Suprapubic skin (tissue), 4 donors: Measurements from ENCODE around the gene LARGE1. TPM values are rescaled to one million over a fixed set of nuclear protein-coding genes. Genes with fewer than 3 reads are reported as not detected.

ENCODE experiments used
- DNase-seq, 2 donors: peaks; one replicate each; pipeline ENCODE4 v3.0.0-alpha.2; 2019; ENCODE audit warnings: low spot score in 2 of 2
- H3K27ac ChIP-seq: fragments of 200-600 bp; sonication (generic); one replicate; pipeline ENCODE4 v1.5.1; 2019
- H3K27me3 ChIP-seq: fragments of 200-600 bp; sonication (generic); one replicate; pipeline ENCODE4 v1.5.1; 2019
- H3K36me3 ChIP-seq: fragments of 200-600 bp; sonication (generic); one replicate; pipeline ENCODE4 v1.5.1; 2019
- H3K4me1 ChIP-seq: fragments of 200-600 bp; sonication (generic); one replicate; pipeline ENCODE4 v1.5.1; 2019
- H3K4me3 ChIP-seq: fragments of 200-600 bp; sonication (generic); one replicate; pipeline ENCODE4 v1.5.1; 2019; ENCODE audit warnings: mild to moderate bottlenecking
- H3K9me3 ChIP-seq: fragments of 200-600 bp; sonication (generic); one replicate; pipeline ENCODE4 v1.5.1; 2019
- EP300 ChIP-seq: sonication (generic); formaldehyde crosslinking; IDR thresholded peaks from one replicate; pipeline ENCODE4 v1.6.1; 2017; ENCODE audit warnings: antibody characterized with exemption
- POLR2A ChIP-seq, 2 donors: fragments of 450-650 bp; IDR thresholded peaks; one replicate each; pipeline ENCODE4 v1.6.1; 2017; ENCODE audit warnings: antibody characterized with exemption in 2 of 2, mild to moderate bottlenecking in 2 of 2, moderate library complexity in 2 of 2
- POLR2AphosphoS5 ChIP-seq, 3 donors: sonication (generic); formaldehyde crosslinking; IDR thresholded peaks; one replicate each; pipeline ENCODE4 v1.6.1; 2017; ENCODE audit warnings: antibody characterized with exemption in 3 of 3
- WGBS: methylation state at CpG from one replicate; pipeline ENCODE4 v1.1.5; 2018; 5-methylcytosine and 5-hydroxymethylcytosine counted together
- total RNA-seq, 4 donors: library from RNA; depleted of rRNA; stranded (reverse); fragments of >200 nt; gene quantifications; one replicate each; pipeline ENCODE4 v1.1.0, GENCODE V29; 2016
- TF ChIP-seq, protein P1 (sequence below), 2 donors: fragments of 200-600 bp in 1 of 2; fragments of 450-650 bp in 1 of 2; sonication (generic) in 1 of 2; IDR thresholded peaks; one replicate each; pipeline ENCODE4 v1.5.1; 2016 to 2019; ENCODE audit warnings: antibody characterized with exemption in 2 of 2, mild to moderate bottlenecking in 1 of 2, moderate library complexity in 1 of 2

LARGE1 gene
- total RNA-seq, 4 donors from 2014 or later, result 12.1 to 41.6 (median 21.1) TPM

DNA sequence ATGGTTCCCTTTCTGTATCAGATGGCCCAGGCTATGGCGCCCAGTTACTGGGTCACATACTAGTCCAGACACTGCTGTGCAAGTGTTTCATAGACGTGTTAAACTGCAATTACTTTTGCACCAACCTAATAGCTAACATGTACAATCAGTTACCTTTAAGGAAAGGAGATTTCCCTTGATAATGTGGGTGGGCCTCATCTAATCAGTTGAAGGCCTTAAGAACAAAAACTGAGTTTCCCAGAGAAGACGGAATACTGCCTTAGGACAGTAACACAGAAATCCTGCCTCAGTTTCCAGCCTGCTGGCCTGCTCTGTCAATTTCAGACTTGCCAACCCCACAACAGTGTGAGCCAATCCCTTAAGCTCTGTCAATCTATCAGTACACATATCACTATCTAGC lies 632.2 kb downstream of the LARGE1 start:
- Histone ChIP-seq H3K27me3 (no peaks in the 10 kb centered on the region), H3K4me1 (no peaks in the 10 kb centered on the region), H3K4me3 (no peak overlapping the region), H3K9me3 (no peaks in the 10 kb centered on the region), H3K27ac (no peak overlapping the region), H3K36me3 (peaks cover 6% of the 10 kb centered on the region)
- DNase-seq, result no peak
- TF ChIP-seq EP300, result no peak
- TF ChIP-seq, protein P1, sequence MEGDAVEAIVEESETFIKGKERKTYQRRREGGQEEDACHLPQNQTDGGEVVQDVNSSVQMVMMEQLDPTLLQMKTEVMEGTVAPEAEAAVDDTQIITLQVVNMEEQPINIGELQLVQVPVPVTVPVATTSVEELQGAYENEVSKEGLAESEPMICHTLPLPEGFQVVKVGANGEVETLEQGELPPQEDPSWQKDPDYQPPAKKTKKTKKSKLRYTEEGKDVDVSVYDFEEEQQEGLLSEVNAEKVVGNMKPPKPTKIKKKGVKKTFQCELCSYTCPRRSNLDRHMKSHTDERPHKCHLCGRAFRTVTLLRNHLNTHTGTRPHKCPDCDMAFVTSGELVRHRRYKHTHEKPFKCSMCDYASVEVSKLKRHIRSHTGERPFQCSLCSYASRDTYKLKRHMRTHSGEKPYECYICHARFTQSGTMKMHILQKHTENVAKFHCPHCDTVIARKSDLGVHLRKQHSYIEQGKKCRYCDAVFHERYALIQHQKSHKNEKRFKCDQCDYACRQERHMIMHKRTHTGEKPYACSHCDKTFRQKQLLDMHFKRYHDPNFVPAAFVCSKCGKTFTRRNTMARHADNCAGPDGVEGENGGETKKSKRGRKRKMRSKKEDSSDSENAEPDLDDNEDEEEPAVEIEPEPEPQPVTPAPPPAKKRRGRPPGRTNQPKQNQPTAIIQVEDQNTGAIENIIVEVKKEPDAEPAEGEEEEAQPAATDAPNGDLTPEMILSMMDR (IDR thresholded peaks at IDR 0.05), result no peak
- TF ChIP-seq POLR2AphosphoS5 (IDR thresholded peaks at IDR 0.05), result no peak
- TF ChIP-seq POLR2A (IDR thresholded peaks at IDR 0.05), result no peak
- 90% methylated on average over 3 of the region's 3 CpGs for WGBS

DNA sequence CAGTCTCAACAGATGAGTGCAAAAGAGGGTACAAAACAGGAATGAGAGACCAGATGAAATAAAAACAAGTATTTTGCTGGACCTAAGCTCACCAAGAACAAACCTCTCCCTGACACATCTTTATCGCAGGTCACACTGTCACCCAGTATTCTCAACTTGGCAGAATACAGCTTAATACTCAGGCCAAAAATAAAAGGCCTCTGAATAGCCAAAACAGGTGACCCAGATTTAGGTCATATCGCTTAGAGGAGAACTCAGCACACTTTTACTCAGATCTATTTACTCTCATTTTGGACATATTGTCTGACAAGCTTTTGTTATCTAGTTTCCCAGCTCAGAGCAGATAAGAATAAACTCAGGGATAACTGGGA lies 645.2 kb downstream of the LARGE1 start:
- no peak for TF ChIP-seq POLR2A (IDR thresholded peaks at IDR 0.05)
- no peak for TF ChIP-seq POLR2AphosphoS5 (IDR thresholded peaks at IDR 0.05)
- TF ChIP-seq EP300, result no peak
- TF ChIP-seq, protein P1 (IDR thresholded peaks at IDR 0.05), result no peak

DNA sequence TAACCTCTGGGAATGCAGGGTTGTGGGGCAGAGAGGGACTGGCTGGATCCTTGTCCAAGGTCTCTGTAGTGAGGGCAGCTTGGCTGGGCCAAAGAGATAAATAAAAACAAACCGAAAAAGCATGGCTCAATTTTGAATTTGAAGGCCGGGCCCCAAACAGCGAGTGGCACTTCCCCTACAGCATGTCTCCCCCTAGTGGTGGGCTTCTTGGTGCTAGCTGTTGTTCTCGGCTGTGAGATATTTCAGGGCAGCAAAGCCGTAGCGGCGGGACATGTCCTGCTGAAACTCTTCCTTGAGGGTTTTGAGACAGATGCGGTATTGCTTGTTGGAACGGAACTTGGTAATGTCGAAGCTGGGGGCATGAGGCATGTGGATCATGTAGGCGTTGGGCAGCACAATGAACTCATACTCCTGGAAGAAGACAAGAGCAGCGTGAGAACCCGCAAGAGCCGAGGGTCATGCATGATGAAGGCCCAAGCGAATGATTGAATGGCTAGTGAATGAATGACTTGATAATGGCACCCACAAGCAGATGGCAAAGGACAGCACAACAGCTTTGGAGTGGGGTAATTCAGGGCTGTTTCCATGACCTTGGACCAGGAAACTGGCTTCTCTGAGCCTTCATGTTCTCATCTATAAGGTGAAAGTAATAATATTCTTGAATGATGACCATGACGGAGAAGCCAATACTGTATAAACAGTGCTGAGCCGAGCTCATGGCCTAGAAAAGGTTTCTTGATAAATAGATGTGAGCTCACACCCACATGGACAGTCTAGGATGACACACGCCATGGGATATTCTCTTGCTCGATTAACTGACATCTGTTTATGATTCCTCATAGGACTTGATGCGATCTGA lies 645.8 kb downstream of the LARGE1 start:
- 92% methylated on average over 20 of the region's 20 CpGs for WGBS
- no peaks in the 10 kb centered on the region for H3K27me3 ChIP-seq
- no peaks in the 10 kb centered on the region for H3K9me3 ChIP-seq
- peaks cover 10% of the 10 kb centered on the region for H3K36me3 ChIP-seq
- no peak overlapping the region for H3K27ac ChIP-seq
- no peak for TF ChIP-seq POLR2AphosphoS5 (IDR thresholded peaks at IDR 0.05)
- TF ChIP-seq, protein P1 (IDR thresholded peaks at IDR 0.05), result peak in 1 of 2 donors; percentile 28
- H3K4me1 ChIP-seq, result no peaks in the 10 kb centered on the region
- DNase-seq, result no peak
- H3K4me3 ChIP-seq, result no peak overlapping the region

More for the DNA sequence above, 645.2 kb downstream of the LARGE1 start:
- peaks cover 10% of the 10 kb centered on the region for H3K36me3 ChIP-seq
- no peak overlapping the region for H3K4me3 ChIP-seq
- DNase-seq, result no peak
- 98% methylated on average over 2 of the region's 2 CpGs for WGBS
- H3K4me1 ChIP-seq, result no peaks in the 10 kb centered on the region
- no peak overlapping the region for H3K27ac ChIP-seq
- H3K9me3 ChIP-seq, result no peaks in the 10 kb centered on the region
- no peaks in the 10 kb centered on the region for H3K27me3 ChIP-seq

DNA sequence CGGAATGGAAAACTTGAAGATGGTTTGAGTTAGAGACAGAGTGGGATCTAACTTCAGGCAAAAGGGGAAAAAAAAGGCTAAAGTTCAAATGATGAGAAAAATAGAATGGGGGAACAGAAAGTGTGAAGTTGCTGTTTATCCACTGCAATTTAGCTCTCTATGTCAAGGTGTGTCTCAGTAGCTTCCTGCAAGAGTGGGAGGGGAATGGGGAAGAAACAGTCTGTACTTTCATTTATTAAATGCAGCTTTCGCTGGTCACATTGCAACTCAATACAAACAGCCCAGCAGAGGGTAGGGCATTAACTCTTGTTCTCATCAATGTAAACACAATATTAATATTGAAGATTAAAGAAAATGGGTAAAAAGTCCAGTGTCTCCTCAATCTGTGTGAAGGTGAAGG lies 647.4 kb downstream of the LARGE1 start:
- Histone ChIP-seq H3K4me3 (no peak overlapping the region), H3K4me1 (no peaks in the 10 kb centered on the region), H3K9me3 (no peaks in the 10 kb centered on the region), H3K36me3 (peaks cover 7% of the 10 kb centered on the region), H3K27me3 (no peaks in the 10 kb centered on the region), H3K27ac (no peak overlapping the region)
- WGBS, result 88% methylated on average over 2 of the region's 2 CpGs
- DNase-seq, result no peak
- TF ChIP-seq EP300 (no peak), POLR2AphosphoS5 (IDR thresholded peaks at IDR 0.05) (no peak), POLR2A (IDR thresholded peaks at IDR 0.05) (no peak)
- TF ChIP-seq, protein P1 (IDR thresholded peaks at IDR 0.05), result no peak

DNA sequence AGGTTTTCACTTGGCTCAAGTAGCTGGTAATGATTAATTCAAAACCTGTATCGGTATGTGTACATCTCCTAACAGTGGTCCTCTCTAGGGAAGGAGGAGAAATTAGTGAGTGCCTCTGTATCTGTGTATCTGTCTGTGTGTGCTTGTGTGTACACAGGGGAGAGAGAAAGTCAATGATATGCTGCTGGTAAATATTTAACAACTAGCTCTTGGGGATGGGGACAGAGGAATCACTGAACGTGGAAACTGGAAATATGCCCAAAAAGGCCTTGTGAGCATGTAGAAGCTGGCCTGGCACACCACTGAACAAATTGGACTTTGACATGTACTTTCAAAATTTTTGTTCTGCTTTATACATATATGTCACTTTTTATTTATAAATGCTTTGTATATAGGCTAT lies 648.1 kb downstream of the LARGE1 start:
- Histone ChIP-seq H3K27ac (no peak overlapping the region), H3K36me3 (peaks cover 6% of the 10 kb centered on the region), H3K4me1 (no peaks in the 10 kb centered on the region), H3K4me3 (no peak overlapping the region), H3K27me3 (no peaks in the 10 kb centered on the region), H3K9me3 (no peaks in the 10 kb centered on the region)
- DNase-seq, result no peak
- WGBS, result 66% methylated on average over 2 of the region's 2 CpGs
- no peak for TF ChIP-seq POLR2AphosphoS5 (IDR thresholded peaks at IDR 0.05)
- no peak for TF ChIP-seq EP300
- TF ChIP-seq, protein P1 (IDR thresholded peaks at IDR 0.05), result no peak
- TF ChIP-seq POLR2A (IDR thresholded peaks at IDR 0.05), result no peak
